GM12878 (cell line): ENCODE data around the gene DOCK9. TPM values are rescaled to one million over a fixed set of nuclear protein-coding genes. Genes with fewer than 3 reads are reported as not detected.

Source experiments
- ATAC-seq: fragments of 200-7000 bp; cut with Tn5 transposase; 3 replicates; pipeline ENCODE4 v1.9.1; 2020; ENCODE audit warnings: mild to moderate bottlenecking, moderate library complexity
- BruUV-seq: library from RNA; stranded (reverse); fragments of 400-500 nt; replicated peaks from 2 replicates; lab custom pipeline; 2021; lab: Mats Ljungman, UMichigan
- CTCF ChIA-PET: fragments of 300-600 bp; sonication (Branson Sonifier 250); formaldehyde crosslinking; extraction: SDS; loops from one replicate; lab custom pipeline; 2021; ENCODE audit warnings: inconsistent platforms; lab: Yijun Ruan, JAX
- POLR2A ChIA-PET: fragments of 350-600 bp; formaldehyde crosslinking; extraction: SDS; loops from one replicate; lab custom pipeline; 2021; ENCODE audit warnings: inconsistent platforms; lab: Charles Lee
- RAD21 ChIA-PET: fragments of 300-600 bp; sonication (Branson Sonifier 250); formaldehyde crosslinking; loops from one replicate; lab custom pipeline; 2023; ENCODE audit warnings: antibody characterized with exemption; ENCODE audit not compliant: unreplicated experiment; lab: Charles Lee
- SMC1A ChIA-PET: fragments of 300-600 bp; sonication (Branson Sonifier 250); formaldehyde crosslinking; loops from one replicate; lab custom pipeline; 2023; ENCODE audit not compliant: unreplicated experiment, uncharacterized antibody; lab: Charles Lee
- DNase-seq: peaks from one replicate; pipeline ENCODE4 v3.0.0-alpha.2; 2011; ENCODE audit warnings: low read depth, low spot score
- FAIRE-seq: peaks from 3 replicates; lab custom pipeline; 2011; peaks lifted over from hg19 to GRCh38; lab: Jason Lieb, UNC
- H2AFZ ChIP-seq: 2 replicates; pipeline ENCODE4 v1.6.0; 2011; ENCODE audit warnings: low read depth, low read length, control low read depth; ENCODE audit not compliant: control insufficient read depth
- H3K27ac ChIP-seq: 2 replicates; pipeline ENCODE4 v1.5.1; 2011; ENCODE audit warnings: control low read depth; ENCODE audit not compliant: control insufficient read depth, insufficient read depth
- H3K27me3 ChIP-seq, 2 experiments: replicated peaks in 1 of 2; 2 replicates each; pipeline versions ENCODE4 v1.6.0 to v1.6.1; 2011; ENCODE audit warnings: low read length in 1 of 2; ENCODE audit not compliant: control insufficient read depth in 2 of 2, insufficient read depth in 2 of 2
- H3K36me3 ChIP-seq, 2 experiments: 2 replicates each; pipeline ENCODE4 v1.5.1; 2011; ENCODE audit warnings: low read length in 1 of 2; ENCODE audit not compliant: control insufficient read depth in 2 of 2, insufficient read depth in 2 of 2
- H3K4me1 ChIP-seq: 2 replicates; pipeline ENCODE4 v1.6.1; 2011; ENCODE audit warnings: mild to moderate bottlenecking, low read length, moderate library complexity, mixed read lengths; ENCODE audit not compliant: control insufficient read depth, insufficient read depth
- H3K4me2 ChIP-seq: 2 replicates; pipeline ENCODE4 v1.6.0; 2011; ENCODE audit warnings: control low read depth; ENCODE audit not compliant: control insufficient read depth, insufficient read depth
- H3K4me3 ChIP-seq: fragments of 200-600 bp; sonication (generic); 2 replicates; pipeline ENCODE4 v1.5.1; 2016
- H3K79me2 ChIP-seq: 2 replicates; pipeline ENCODE4 v1.6.0; 2011; ENCODE audit warnings: low read length; ENCODE audit not compliant: control insufficient read depth, insufficient read depth
- H3K9ac ChIP-seq: 2 replicates; pipeline ENCODE4 v1.8.0; 2011; ENCODE audit warnings: low read length, control low read depth, mixed read lengths; ENCODE audit not compliant: control insufficient read depth, insufficient read depth
- H3K9me3 ChIP-seq: replicated peaks from 3 replicates; pipeline ENCODE4 v1.5.1; 2011; ENCODE audit warnings: mild to moderate bottlenecking, low read length; ENCODE audit not compliant: control insufficient read depth, insufficient read depth
- H4K20me1 ChIP-seq: 2 replicates; pipeline ENCODE4 v1.6.0; 2011; ENCODE audit not compliant: control insufficient read depth, insufficient read depth
- BRCA1 ChIP-seq: IDR thresholded peaks from 2 replicates; pipeline ENCODE4 v1.6.1; 2011; ENCODE audit warnings: low read depth, low read length, improper control_type of control experiment
- CBFB ChIP-seq: IDR thresholded peaks from 2 replicates; pipeline ENCODE4 v1.6.1; 2016; ENCODE audit warnings: antibody characterized with exemption, low read depth
- CTCF ChIP-seq, 3 experiments: IDR thresholded peaks in 2 of 3; conservative IDR thresholded peaks in 1 of 3; 2 replicates each; pipeline ENCODE4 v1.5.1; 2011; ENCODE audit warnings: low read depth in 3 of 3, low read length in 3 of 3, mild to moderate bottlenecking in 3 of 3, control low read depth in 2 of 3, moderate library complexity in 2 of 3, inconsistent platforms in 1 of 3, mixed read lengths in 1 of 3; ENCODE audit not compliant: control insufficient read depth in 2 of 3, insufficient read depth in 1 of 3; ENCODE audit errors: extremely low read depth in 1 of 3
- E2F8 ChIP-seq: fragments of 450-650 bp; IDR thresholded peaks from 2 replicates; pipeline ENCODE4 v1.6.1; 2018; ENCODE audit warnings: mild to moderate bottlenecking, low read depth, moderate library complexity; ENCODE audit not compliant: partially characterized antibody
- E4F1 ChIP-seq: fragments of 450-650 bp; IDR thresholded peaks from 2 replicates; pipeline ENCODE4 v1.6.1; 2018; ENCODE audit warnings: borderline replicate concordance, mild to moderate bottlenecking; ENCODE audit not compliant: partially characterized antibody
- HCFC1 ChIP-seq: fragments of 150-350 bp; IDR thresholded peaks from 2 replicates; pipeline ENCODE4 v1.6.1; 2014; ENCODE audit warnings: low read length
- KDM1A ChIP-seq: fragments of 200-600 bp; sonication (generic); IDR thresholded peaks from 2 replicates; pipeline ENCODE4 v1.6.1; 2016; ENCODE audit warnings: borderline replicate concordance
- NFYA ChIP-seq: IDR thresholded peaks from 2 replicates; pipeline ENCODE4 v1.6.1; 2011; ENCODE audit warnings: low read depth, mild to moderate bottlenecking, low read length, improper control_type of control experiment, borderline replicate concordance
- RELB ChIP-seq: fragments of 450-650 bp; IDR thresholded peaks from 2 replicates; pipeline ENCODE4 v1.6.1; 2017; ENCODE audit warnings: low read depth, mild to moderate bottlenecking, moderate library complexity
- SMAD1 ChIP-seq: fragments of 450-650 bp; IDR thresholded peaks from 2 replicates; pipeline ENCODE4 v1.6.1; 2018; ENCODE audit warnings: mild to moderate bottlenecking, low read depth; ENCODE audit not compliant: partially characterized antibody
- SMC3 ChIP-seq: IDR thresholded peaks from 2 replicates; pipeline ENCODE4 v1.6.1; 2011; ENCODE audit warnings: low read length, improper control_type of control experiment, borderline replicate concordance
- SREBF2 ChIP-seq: IDR thresholded peaks from 2 replicates; pipeline ENCODE4 v1.6.1; 2012; ENCODE audit warnings: mild to moderate bottlenecking, low read length
- SUZ12 ChIP-seq: fragments of 200-600 bp; sonication (generic); IDR thresholded peaks from one replicate; pipeline ENCODE4 v1.6.1; 2018; ENCODE audit warnings: antibody characterized with exemption, mild to moderate bottlenecking; ENCODE audit not compliant: unreplicated experiment
- TBL1XR1 ChIP-seq: IDR thresholded peaks from 2 replicates; pipeline ENCODE4 v1.6.1; 2012; ENCODE audit warnings: low read depth, low read length, improper control_type of control experiment
- WGBS: methylation state at CpG from one replicate; pipeline ENCODE4 v1.1.6; 2016; ENCODE audit warnings: low lambda C conversion rate; ENCODE audit not compliant: insufficient replicate concordance, insufficient coverage; ENCODE audit errors: missing lambda C conversion rate; 5-methylcytosine and 5-hydroxymethylcytosine counted together
- in situ Hi-C: fragments of 300-500 bp; cut with MboI; formaldehyde crosslinking; loops from 9 replicates; pipeline ENCODE4 v1.14.3; 2018; ENCODE audit warnings: mixed read lengths
- intact Hi-C: fragments of 100-400 bp; cut with micrococcal nuclease; formaldehyde crosslinking; loops from one replicate; pipeline ENCODE4 v1.14.2; 2022; ENCODE audit not compliant: unreplicated experiment
- polyA plus RNA-seq, 11 experiments: library from polyadenylated mRNA; depleted of rRNA in 4 of 11; unstranded in 6 of 11; stranded (reverse) in 5 of 11; fragments of >200 nt; fragmentation: Nextera tagmentation in 4 of 11; fragmentation: Illumina TruSeq in 1 of 11; extraction: Ambion mirVana in 4 of 11; extraction: Trizol in 1 of 11; gene quantifications; 1 replicate in 1 of 11; 2 replicates in 10 of 11; pipeline versions ENCODE4 v1.2.1 to v1.2.3, GENCODE V29; 2011 to 2016; ENCODE audit warnings: inconsistent platforms in 2 of 11, missing spikeins in 2 of 11, low read depth in 1 of 11
- total RNA-seq, 4 experiments: library from RNA; depleted of rRNA in 3 of 4; stranded (reverse); fragments of >200 nt in 3 of 4; fragmentation: Illumina TruSeq in 1 of 4; extraction: Trizol in 1 of 4; gene quantifications; 2 replicates each; pipeline versions ENCODE4 v1.2.1 to v1.2.3, GENCODE V29; 2013 to 2021

The DOCK9 gene
- total and polyA plus RNA-seq, 10 of the 15 experiments (the other 5 are each of a cell fraction or from before 2014, with no cell fraction given): 0.09 to 2.9 (median 0.74) TPM

GRCh38 chr13:98842858-98843481 lies 134.9 kb downstream of the DOCK9 start (continued):
- TF ChIP-seq TBL1XR1: no peak
- no peak for TF ChIP-seq SMAD1
- TF ChIP-seq BRCA1: no peak
- TF ChIP-seq SMC3: peak; percentile 71; the same call in 1 of the 2 replicates
- TF ChIP-seq CTCF (IDR thresholded peaks at IDR 0.05 in 2 of 3, conservative IDR thresholded peaks at IDR 0.05 in 1 of 3; ENCODE audit: control insufficient read depth in 2 of 3, extremely low read depth in 1 of 3, insufficient read depth in 1 of 3, low read depth in 3 of 3, low read length in 3 of 3): peak; percentile 86 to 95 (median 89)
- TF ChIP-seq SREBF2: no peak
- no peak for TF ChIP-seq CBFB
- TF ChIP-seq SUZ12: no peak
- no peak for TF ChIP-seq HCFC1
- no peak for TF ChIP-seq NFYA
- no peak for TF ChIP-seq KDM1A

GRCh38 chr13:98842070-98842469 lies 135.8 kb downstream of the DOCK9 start:
- in situ Hi-C loops: loop anchor here (10.0 kb wide), 1 partner anchor 397 kb away; no protein-coding TSS in a partner anchor
- no peak for FAIRE-seq
- SMC1A ChIA-PET: interaction anchor here (0.9 to 2.1 kb wide), 7 partner anchors 13 to 424 kb away, joined by 3 to 9 read pairs (median 3); no protein-coding TSS in a partner anchor
- no peak overlapping the region for H3K9ac ChIP-seq
- no peaks in the 10 kb centered on the region for H3K36me3 ChIP-seq
- no peaks in the 10 kb centered on the region for H3K27me3 ChIP-seq
- no peak overlapping the region for H3K4me3 ChIP-seq
- no peak overlapping the region for H2AFZ ChIP-seq
- H3K27ac ChIP-seq: no peak overlapping the region
- POLR2A ChIA-PET: no interaction called here
- no peaks in the 10 kb centered on the region for H3K4me1 ChIP-seq
- no TSS peak for BruUV-seq
- CTCF ChIA-PET: interaction anchor here (0.6 to 3.2 kb wide), 16 partner anchors 9 to 1409 kb away, joined by 3 to 27 read pairs (median 4); no protein-coding TSS in a partner anchor
- intact Hi-C loops: loop anchor here (2.0 to 10.0 kb wide), 6 partner anchors 127 to 987 kb away; no protein-coding TSS in a partner anchor
- no peak for DNase-seq
- no peaks in the 10 kb centered on the region for H4K20me1 ChIP-seq
- WGBS: 57% methylated on average over 2 of the region's 2 CpGs
- no peak overlapping the region for H3K4me2 ChIP-seq
- no peaks in the 10 kb centered on the region for H3K9me3 ChIP-seq
- ATAC-seq: no peak
- RAD21 ChIA-PET: interaction anchor here (1.1 to 3.5 kb wide), 4 partner anchors 80 to 985 kb away, joined by 3 to 16 read pairs (median 7); no protein-coding TSS in a partner anchor
- H3K79me2 ChIP-seq: no peaks in the 10 kb centered on the region
- no peak for TF ChIP-seq E2F8
- no peak for TF ChIP-seq RELB
- TF ChIP-seq E4F1: no peak
